G401.6 (cell line): Measurements from ENCODE around the gene PLEKHA5.
"Not testable (repeated sequence)": the region's sequence is repeated elsewhere in the genome, so short reads cannot be mapped to it uniquely, and the experiment has no call there.

Experiments used
- FAIRE-seq: peaks from 2 replicates; lab custom pipeline; 2012; peaks lifted over from hg19 to GRCh38; lab: Jason Lieb, UNC

Gene PLEKHA5

DNA sequence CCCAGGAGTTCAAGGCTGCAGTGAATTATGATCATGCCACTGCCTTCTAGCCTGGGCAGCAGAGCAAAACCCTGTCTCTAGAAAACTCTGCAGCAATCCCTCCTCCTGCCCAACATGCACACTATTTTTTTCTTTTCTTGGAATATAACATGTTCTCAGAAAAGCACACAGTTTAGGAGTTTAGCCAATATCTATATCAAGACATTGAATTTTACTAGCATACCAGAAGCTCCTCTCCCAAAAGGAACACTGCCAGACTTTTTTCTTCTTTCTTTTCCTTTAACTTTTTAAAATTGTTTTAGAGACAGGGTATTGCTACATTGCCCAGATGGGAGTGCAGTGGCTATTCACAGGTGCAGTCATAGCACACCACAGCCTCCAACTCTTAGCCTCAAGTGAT lies 202.7 kb downstream of the PLEKHA5 start:
- no peak for FAIRE-seq

DNA sequence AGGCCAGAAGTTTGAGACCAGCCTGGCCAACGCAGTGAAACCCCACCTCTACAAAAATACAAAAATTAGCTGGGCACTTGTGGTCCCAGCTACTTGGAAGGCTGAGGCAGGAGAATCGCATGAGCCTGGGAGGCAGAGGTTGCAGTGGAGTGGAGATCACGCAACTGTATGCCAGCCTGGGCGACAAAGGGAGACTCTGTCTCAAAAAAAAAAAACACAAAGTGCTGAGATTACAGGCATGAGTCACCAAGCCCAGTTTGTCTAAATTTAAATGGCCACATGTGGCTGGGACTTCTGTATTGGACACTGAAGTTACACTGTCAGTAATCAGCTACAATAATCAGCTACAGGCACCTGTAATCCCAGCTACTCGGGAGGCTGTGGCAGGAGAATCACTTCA lies 208.9 kb downstream of the PLEKHA5 start:
- no peak for FAIRE-seq

DNA sequence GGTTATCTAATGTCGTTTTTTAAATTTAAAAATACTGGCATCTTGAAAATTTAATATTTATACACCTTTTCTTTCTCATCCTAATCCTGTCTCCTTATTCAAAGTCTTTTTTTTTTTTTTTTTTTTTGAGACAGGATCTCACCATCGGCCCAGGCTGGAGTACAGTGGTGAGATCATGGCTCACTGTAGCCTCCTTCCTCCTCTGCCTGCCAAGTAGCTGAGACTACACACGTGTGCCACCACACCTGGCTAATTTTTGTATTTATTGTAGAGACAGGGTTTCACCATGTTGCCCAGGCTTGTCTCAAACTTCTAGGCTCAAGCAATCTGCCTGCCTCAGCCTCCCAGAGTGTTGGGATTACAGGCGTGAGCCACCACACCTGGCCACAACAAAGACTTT lies 221.3 kb downstream of the PLEKHA5 start:
- FAIRE-seq, result not testable (repeated sequence)

DNA sequence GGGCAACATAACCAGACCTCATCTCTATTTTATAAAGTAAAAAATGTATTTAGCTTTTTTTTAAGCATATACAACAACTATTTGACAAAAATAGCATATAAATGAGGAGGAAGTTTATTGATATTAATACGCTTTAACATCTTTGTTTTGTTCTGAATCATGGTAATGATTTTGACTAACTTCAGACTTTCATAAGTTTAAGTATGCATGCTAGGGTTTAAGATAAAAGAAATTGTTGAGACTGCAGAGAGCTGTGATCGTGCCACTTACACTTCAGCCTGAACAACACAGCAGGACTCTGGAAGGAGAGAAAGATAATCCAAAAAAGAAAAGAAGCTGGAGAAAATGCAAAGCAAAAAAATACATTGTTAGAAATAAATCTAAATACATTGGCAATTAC lies 221.8 kb downstream of the PLEKHA5 start:
- FAIRE-seq, result no peak

DNA sequence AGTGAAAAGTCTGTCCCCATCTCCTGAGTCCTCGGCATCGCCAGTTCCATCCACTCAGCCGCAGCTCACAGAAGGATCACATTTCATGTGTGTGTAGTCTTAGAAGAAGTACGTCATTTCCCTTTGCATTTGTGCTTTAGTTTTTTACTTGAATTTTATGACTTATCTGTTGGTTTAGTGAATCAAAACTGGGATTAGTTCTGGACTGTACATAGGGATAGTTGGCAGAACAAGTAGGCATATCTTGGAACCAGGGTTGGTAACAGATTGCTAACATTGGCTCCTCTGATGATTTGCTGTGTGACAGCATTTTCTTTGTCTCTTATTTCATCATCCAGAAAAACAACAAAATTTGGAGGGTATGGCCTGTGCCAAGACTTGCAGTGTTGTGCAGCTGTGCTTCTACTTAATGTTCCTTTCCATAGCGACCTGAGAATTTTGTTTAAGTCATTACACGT lies 240.2 kb downstream of the PLEKHA5 start:
- no peak for FAIRE-seq

DNA sequence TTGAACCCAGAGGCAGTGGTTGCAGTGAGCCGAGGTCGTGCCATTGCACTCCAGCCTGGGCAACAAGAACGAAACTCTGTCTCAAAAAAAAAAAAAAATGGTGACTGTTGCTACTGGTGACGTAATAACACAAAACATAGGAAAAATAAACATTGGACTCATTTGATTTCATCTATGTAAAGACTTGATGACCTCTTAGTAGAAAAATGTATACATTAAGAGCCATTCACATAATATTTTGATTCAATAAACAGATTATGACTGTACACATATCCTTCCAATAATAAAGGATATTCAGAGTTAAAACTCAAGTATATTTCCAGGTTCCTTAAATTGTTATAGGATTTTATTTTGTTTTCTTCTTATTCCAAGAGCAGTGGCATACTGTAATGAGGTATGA lies 244.1 kb downstream of the PLEKHA5 start:
- FAIRE-seq, result no peak

DNA sequence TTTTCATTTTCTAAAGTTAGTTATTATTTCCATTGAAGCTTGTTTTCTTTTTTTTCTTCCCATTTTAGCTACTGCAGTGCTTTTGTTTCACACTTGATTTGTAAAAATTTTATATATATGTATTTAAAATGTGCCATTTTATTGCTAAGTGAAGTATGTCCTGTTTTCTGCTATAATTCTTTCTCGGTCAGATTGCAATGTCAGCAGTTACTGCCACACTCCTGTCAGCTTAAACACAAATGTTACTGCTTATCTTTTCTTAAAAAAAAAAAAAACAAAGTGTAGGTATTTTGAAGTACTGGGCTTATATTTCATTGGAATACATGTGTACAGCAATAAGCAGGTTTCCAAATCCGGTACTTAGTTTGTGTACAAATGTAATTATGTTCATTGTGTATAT lies 246.4 kb downstream of the PLEKHA5 start:
- FAIRE-seq, result no peak

DNA sequence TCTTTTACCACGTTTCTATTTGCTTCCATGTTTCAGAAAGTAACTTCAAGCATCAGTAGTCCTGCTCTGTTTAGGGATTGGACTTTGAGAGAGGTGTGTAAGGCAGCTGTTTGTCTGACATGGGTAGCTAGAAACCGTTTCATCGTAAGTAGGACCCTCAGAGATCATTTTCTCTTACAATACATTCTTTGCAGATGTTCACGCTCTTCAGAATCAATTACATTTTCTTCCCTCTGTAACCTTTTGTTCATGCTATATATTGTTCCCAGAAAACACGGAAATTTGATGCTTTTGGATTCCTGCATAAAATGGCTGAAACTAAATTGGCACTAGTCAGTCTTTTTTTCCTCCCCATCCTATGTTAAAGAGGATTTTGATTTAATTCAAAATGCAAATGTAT lies 247.2 kb downstream of the PLEKHA5 start:
- FAIRE-seq, result no peak

DNA sequence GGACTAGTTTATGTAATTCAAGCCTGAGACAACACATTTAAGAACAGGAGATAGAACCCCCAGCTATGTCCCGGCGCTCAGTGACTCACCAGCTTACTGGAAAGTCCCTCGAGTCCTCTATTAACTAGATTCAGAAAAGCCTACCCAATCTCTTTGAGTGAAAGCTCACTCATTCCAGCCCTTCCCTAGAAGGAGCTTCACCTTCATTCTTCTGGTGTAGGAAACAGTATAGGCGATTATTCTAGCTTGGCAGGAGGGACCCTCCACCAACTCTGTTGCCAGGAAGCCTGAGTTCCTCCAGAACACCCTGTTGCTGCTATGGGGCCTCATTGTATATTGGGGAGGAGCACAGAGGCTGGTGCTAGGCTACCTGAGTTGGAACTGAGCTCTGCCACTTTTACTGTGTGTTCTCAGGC lies 252.6 kb downstream of the PLEKHA5 start:
- FAIRE-seq, result no peak

DNA sequence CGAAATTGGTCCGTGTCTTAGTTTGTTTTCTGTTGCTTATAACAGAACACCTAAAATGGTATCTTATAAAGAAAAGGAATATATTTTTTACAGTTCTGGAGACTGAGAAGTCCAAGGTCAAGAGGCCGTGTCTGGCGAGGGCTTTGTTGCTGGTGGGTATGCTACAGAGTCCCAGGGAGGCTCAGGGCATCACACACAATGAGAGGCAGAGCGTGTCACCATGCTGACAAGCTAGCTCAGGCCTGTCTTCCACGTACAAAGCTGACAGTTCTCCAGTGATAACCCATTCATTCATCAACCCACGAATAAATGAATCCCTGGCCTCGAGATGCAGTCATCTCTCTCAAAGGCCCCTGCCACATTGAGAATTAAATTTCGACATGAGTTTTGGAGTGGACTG lies 253.0 kb downstream of the PLEKHA5 start:
- no peak for FAIRE-seq

DNA sequence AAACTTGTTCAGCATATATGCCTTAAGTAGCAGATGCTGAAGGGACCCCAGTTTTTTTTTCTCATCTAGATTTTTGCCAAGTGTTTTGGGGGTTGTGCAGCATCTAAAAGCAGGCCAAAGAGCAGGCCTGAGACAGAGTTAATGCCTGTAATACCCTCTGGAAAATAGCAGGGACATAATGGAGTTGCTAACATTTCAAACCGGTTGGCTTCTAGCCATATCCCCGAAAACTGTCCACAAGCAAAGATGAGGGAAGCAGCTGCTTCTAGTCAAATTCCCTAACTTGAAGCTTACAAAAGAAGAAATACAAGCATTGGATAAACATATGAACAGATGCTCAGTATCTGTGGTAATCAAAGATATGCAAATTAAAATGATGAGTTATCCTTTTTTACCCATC lies 257.6 kb downstream of the PLEKHA5 start:
- no peak for FAIRE-seq

DNA sequence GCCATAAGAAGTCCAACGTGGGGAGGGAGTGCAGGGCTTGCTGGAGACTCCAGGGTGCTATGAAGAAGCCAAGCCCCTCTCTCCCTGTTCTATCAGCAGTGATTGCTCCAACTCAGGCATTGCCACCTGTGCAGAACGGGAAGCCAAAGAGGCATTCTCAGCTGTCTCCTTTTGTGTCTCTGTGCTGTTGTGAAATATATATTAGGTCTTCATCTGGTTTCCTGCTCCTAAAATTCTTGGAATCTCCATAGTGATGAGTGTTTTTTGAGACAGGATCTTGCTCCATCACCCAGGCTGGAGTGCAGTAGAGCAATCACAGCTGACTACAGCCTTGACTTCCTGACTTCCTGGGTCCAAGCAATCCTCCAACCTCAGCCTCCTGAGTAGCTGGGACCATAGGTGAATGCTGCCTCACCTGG lies 258.6 kb downstream of the PLEKHA5 start:
- no peak for FAIRE-seq

DNA sequence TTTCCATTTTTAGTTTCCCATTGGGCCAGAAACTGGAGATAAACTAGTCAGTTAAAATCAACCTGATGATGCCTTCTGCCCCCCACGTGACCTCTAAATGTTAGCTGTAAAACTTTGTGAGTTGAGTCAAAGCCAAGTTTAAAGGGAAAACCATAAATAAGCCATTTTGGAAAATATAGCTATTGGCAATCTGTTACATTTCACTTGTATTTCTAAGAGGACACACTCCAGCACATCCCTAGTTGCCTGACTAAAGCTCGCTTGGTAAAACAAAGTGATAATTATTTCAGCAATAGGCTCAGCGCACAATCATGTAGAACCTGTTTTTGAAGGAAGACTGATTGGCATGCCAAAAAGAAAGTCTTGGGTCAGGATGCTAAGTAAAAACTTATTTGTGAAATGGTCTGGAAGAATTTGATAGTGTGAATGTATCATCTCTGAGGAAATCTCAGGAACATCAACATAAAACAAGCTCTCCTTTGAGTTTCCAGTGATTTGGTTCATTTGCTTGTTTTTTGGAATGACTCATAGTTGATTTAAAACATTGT lies 260.6 kb downstream of the PLEKHA5 start:
- no peak for FAIRE-seq

DNA sequence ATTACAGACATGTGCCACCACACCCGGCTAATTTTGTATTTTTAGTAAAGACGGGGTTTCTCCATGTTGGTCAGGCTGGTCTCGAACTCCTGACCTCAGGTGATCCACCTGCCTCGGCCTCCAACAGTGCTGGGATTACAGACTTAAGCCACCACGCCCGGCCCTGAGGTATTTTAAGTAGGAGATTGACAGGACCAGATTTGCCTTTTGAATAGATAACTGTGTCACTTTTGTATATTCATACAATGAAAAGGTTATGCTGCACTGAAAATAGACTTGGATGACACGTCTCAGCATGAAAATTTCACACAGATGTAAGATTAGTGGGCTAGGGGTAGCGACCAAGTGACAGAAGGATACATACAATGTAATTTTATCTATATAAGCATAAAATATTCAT lies 263.1 kb downstream of the PLEKHA5 start:
- not testable (repeated sequence) for FAIRE-seq

DNA sequence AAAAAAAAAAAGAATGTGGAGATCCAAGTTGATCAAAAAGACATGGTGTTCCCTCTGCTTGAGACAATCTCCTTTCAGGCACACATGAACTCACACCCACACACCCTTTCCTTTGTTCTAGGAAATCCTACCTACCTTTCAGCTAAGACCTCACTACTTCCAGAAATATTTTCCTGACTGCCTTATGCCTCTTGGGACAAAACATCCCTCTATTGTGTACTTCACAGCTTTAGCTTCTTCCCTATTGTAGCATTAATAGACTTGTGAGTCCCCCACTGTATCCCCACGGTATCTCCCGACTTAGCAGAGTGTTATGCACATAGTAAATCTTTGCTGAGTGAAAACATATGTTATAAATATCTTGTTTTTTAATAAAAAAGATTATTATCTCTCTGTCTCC lies 264.9 kb downstream of the PLEKHA5 start:
- no peak for FAIRE-seq

DNA sequence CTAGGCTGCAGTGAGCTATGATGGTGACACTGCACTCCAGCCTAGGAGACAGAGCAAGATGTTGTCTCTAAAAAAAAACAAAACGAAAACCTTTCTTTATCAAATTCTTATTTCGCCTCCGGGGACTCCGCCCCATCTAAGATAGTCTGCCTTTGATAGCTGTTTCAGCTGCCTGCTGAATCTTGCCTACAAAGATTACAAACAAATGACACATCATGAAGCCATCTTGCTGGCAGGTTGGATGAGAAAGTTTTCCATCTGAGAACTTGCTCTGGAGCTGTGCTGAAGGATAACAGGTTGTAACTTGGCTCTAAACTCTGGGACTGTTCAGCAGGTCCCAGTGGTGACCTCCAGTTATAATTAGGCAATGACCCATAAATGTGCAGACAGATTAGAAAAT lies 268.0 kb downstream of the PLEKHA5 start:
- FAIRE-seq, result no peak

DNA sequence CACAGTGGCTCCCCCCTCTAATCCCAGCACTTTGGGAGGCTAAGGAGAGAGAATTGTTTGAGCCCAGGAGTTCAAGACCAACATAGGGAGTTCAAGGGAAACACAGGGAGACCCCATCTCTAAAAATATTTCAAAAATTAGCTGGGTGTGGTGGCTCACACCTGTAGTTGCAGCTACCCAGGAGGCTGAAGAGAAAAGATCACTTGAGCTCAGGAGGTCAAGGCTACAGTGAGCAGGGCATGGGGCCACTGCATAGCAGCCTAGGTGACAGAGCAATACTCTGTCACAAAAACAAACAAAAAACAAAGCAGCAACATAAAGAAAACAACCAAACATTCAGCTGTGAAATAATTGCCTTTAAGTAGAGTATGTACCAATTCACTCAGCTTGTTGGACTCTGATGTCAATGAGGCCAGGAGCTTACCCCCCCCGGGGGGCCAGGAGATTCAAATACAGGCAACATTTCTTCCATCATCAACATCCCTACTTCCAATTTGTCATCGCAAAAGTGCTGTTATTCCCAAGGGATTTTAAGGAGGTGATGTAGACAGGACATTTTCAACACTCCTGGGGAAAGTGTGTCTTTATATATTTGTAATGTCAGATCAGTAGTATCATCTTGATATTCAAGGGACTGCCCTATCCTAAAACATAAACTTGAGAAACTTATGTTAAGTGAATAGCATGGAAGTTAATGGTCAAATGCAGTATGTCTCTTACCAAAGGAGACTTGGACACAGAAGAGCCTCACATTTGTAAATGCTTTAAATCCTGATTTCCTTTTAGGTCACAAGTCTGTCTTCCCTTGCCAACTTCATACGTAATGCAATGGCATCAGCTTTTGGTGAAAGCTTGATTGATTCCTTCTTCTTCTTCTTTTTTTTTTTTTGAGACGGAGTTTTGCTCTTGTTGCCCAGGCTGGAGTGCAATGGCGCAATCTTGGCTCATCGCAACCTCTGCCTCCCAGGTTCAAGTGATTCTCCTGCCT lies 269.1 kb downstream of the PLEKHA5 start:
- no peak for FAIRE-seq

DNA sequence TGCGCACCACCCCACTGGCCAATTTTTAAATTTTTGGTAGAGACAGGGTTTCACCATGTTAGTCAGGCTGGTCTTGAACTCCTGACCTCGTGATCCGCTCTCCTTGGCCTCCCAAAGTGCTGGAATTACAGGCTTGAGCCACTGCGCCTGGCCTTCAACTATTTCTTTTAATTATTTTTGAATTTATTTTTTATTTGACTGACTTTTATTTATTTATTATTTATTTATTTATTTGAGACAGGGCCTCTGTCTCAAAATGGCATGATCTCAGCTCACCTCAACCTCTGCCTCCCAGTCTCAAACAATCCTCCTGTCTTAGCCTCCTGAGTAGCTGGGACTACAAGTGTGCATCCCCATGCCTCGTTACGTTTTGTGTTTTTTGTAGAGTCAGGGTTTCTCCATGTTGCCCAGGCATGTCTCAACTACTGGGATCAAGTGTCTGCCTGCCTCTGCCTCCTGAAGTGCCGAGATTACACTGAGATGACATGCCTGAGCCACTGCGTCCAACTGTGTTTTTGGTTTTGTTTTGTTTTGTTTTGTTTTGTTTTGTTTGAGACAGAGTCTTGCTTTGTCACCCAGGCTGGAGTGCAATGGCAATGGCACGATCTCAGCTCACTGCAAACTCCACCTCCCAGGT lies 271.2 kb downstream of the PLEKHA5 start:
- not testable (repeated sequence) for FAIRE-seq

DNA sequence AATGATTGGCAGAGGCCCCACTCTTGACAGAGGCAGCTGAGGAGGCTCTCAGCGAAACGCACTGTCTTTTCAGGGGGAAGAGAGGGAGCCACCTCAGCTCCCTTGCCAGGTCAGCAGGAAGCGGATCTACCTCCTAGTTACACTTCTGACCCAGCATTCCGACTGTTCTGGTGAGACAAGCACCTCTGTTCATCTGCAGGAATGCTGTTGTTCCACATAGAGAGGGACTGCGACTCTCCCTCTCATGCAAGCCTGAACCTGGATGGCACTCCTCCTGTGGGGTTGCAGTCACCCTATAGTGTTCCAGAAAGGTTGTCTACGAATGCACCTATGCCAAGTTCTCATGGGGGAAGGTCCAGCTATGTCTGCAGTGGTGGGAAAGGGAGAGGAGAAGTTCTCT lies 272.7 kb downstream of the PLEKHA5 start:
- no peak for FAIRE-seq

DNA sequence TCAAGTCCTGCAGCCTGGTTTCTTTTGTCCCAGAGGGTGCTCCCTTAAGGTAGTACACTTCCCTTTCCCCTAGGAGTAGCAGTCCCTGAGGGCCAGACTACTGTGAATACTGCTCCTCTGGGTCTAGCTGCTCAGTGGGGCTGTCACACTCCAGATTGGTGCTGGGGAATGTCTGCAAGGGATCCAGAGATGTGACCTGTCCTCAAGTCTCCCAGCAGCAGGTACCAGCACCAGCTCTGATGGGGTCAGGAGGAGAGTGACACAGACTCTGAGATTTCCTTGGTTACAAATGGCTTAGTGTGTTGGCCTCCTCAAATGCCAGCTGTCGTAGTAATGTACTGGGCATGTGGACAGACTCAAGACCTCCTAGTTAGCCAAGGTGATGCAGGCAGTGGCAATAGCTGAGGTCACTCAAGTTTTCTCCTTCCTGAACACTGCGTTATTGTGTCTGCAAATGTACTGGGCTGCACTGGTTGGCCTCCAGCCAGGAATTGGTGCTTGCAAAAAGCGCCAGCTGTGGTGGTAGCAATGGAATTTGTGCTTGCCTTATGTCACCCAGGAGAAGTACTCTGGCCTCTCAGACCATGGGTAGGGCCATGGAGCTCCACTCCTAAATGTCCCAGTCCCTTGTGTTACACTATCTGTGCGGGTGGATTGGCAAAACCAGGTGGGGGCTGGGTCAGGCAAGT lies 273.4 kb downstream of the PLEKHA5 start:
- FAIRE-seq, result no peak

DNA sequence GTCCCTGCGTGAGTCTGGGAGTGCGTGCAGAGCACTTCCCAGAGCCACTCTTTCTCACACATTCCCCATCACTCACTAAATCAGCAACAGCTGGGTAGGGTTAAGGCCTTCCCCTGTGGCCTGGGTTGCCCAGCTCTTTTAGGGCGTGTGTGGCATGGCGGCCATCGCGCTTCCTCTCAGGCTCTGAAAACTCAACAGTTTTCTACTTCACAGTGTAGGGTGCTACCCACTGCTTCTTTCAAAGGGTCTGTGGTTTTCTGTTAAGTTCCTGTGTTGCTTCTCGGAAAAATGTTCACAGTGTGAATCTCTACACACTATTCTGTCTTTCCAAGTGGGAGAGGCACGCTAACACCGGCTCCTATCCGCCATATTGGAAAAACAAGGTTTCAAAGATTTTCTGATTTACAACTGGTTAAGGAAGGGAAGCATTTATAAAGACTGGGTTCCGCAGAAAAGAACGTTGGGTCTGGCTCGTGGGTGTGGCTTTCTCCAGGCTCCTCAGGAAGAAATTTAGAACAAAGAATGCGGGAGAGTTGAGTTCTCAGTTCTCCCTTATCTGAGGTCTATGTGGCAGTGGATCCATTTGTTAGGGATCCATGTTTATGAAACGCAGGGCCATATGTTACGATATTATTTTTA lies 274.8 kb downstream of the PLEKHA5 start:
- FAIRE-seq, result no peak

DNA sequence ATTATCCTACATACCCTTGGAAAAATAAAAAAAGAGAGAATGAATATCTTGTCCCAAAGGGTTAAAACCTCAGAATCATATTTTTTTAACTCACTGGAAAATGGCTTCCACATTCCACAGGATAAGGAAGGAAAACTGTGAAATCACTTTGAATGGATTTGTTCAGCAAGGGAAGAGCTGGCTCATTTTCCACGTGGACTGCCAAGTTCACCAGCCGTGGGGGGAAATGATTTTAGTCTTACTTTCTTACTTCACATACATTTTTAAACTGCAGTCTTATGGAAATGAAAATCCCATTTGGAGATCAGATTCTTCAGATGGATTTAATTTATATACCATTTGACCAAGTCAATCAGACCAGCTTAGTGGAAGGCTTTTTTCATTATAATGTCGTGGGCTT lies 279.8 kb downstream of the PLEKHA5 start:
- FAIRE-seq, result no peak
